BJ (cell line): Measurements from ENCODE around the gene KMT5C. TPM values are rescaled to one million over a fixed set of nuclear protein-coding genes. Genes with fewer than 3 reads are reported as not detected.
A peak's percentile ranks its signal among the peaks of the same experiment; 100 is the strongest.

Source experiments
- CTCF ChIA-PET: fragments of 350-600 bp; formaldehyde crosslinking; extraction: SDS; loops from one replicate; lab custom pipeline; 2021; ENCODE audit warnings: antibody characterized with exemption, inconsistent platforms; lab: Yijun Ruan, JAX
- POLR2A ChIA-PET: fragments of 300-600 bp; sonication (Branson Sonifier 250); formaldehyde crosslinking; extraction: SDS; loops from one replicate; lab custom pipeline; 2021; ENCODE audit warnings: antibody characterized with exemption; lab: Charles Lee
- DNase-seq: peaks from one replicate; pipeline ENCODE4 v3.0.0-alpha.2; 2011; ENCODE audit warnings: low read depth
- H3K27me3 ChIP-seq: 2 replicates; pipeline ENCODE4 v1.6.0; 2011; ENCODE audit warnings: low read length; ENCODE audit not compliant: control insufficient read depth, insufficient read depth
- H3K36me3 ChIP-seq: 2 replicates; pipeline ENCODE4 v1.5.1; 2011; ENCODE audit warnings: low read length; ENCODE audit not compliant: control insufficient read depth, insufficient read depth
- H3K4me3 ChIP-seq: 2 replicates; pipeline ENCODE4 v1.5.1; 2011; ENCODE audit warnings: low read depth, mild to moderate bottlenecking, control low read depth, low read length
- polyA plus RNA-seq: library from polyadenylated mRNA; depleted of rRNA; stranded (reverse); fragments of >200 nt; gene quantifications from 2 replicates; pipeline ENCODE4 v1.2.3, GENCODE V29; 2011
- TF ChIP-seq, protein P1 (sequence below): IDR thresholded peaks from 2 replicates; pipeline ENCODE4 v1.5.1; 2011; ENCODE audit warnings: low read depth, mild to moderate bottlenecking, control low read depth, inconsistent platforms, low read length, moderate library complexity; ENCODE audit not compliant: insufficient read depth

KMT5C gene
- polyA plus RNA-seq, 1 experiment: 6.4 TPM

DNA sequence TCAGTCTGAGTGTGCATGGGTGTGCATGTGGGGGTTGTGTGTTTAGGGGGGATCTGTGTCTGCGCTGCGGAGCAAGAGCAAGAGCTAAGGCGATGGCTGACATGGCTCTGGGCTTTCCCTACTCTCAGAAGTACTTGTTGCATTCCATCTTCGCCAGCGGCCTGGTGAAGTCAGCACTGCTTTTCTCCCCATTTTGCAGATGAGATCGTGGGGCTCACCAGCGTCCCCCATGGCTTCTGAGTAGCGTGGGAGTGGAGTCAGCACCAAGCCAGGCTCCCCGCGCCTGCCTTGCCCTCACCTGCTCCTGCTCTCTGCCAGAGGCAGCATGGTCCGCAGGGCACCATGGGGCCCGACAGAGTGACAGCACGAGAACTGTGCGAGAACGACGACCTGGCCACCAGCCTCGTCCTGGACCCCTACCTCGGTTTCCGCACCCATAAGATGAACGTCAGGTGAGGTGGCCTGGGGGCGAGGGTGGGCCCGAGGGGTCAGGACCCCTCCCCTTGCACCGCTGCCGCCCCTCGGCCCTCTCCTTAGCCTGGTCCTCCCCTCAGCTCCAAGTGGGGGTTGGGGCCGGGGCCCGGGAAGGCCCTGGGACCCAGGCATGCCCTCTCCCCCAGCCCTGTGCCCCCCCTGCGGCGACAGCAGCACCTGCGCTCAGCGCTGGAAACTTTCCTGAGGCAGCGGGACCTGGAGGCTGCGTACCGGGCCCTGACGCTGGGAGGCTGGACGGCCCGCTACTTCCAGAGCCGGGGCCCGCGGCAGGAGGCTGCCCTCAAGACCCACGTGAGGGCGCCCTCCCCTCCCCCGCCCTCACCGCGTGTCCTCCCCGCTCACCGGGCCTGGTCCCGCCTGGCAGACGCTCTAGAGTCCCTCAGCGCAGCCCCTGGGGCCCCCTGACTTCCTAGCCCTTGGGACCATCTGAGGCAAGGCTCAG is 2.2 kb downstream of the KMT5C start:
- TF ChIP-seq, protein P1, sequence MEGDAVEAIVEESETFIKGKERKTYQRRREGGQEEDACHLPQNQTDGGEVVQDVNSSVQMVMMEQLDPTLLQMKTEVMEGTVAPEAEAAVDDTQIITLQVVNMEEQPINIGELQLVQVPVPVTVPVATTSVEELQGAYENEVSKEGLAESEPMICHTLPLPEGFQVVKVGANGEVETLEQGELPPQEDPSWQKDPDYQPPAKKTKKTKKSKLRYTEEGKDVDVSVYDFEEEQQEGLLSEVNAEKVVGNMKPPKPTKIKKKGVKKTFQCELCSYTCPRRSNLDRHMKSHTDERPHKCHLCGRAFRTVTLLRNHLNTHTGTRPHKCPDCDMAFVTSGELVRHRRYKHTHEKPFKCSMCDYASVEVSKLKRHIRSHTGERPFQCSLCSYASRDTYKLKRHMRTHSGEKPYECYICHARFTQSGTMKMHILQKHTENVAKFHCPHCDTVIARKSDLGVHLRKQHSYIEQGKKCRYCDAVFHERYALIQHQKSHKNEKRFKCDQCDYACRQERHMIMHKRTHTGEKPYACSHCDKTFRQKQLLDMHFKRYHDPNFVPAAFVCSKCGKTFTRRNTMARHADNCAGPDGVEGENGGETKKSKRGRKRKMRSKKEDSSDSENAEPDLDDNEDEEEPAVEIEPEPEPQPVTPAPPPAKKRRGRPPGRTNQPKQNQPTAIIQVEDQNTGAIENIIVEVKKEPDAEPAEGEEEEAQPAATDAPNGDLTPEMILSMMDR: no peak
- no peak overlapping the region for H3K4me3 ChIP-seq
- CTCF ChIA-PET: no interaction called here
- no peaks in the 10 kb centered on the region for H3K27me3 ChIP-seq
- peaks cover 17% of the 10 kb centered on the region for H3K36me3 ChIP-seq
- POLR2A ChIA-PET: no interaction called here
- no peak for DNase-seq

DNA sequence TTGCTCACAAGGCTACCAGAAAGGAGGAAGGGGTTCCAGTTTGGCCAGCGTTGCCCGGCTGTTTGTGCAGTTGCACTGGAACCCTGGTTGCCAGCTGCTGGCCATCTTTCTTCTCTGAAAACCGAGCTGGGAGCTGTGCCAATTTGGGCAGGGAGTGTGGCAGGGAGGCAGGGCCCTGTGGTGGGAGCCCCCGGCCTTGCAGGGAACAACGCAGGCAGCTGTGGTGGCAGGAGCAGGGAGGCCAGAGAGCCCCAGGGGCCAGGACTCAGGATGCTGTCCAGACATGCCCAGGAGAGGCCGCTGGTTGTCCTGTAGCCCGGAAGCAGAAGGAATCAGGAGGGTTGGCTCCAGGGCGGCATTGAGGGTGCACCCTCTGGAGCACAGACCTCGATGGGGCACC is 4.8 kb downstream of the KMT5C start:
- H3K27me3 ChIP-seq: no peaks in the 10 kb centered on the region
- ChIA-PET CTCF (interaction anchor here (1.0 to 1.3 kb wide), 2 partner anchors 12 to 20 kb away, joined by 3 read pairs; no protein-coding TSS in a partner anchor), POLR2A (interaction anchor here (0.6 kb wide), 1 partner anchor 21 kb away, joined by 9 read pairs; no protein-coding TSS in a partner anchor)
- H3K36me3 ChIP-seq: peaks cover 18% of the 10 kb centered on the region
- no peak overlapping the region for H3K4me3 ChIP-seq
- DNase-seq: no peak
- TF ChIP-seq, protein P1: 0 out of 2 replicates have a peak, but pooled peaks have one; percentile 4

DNA sequence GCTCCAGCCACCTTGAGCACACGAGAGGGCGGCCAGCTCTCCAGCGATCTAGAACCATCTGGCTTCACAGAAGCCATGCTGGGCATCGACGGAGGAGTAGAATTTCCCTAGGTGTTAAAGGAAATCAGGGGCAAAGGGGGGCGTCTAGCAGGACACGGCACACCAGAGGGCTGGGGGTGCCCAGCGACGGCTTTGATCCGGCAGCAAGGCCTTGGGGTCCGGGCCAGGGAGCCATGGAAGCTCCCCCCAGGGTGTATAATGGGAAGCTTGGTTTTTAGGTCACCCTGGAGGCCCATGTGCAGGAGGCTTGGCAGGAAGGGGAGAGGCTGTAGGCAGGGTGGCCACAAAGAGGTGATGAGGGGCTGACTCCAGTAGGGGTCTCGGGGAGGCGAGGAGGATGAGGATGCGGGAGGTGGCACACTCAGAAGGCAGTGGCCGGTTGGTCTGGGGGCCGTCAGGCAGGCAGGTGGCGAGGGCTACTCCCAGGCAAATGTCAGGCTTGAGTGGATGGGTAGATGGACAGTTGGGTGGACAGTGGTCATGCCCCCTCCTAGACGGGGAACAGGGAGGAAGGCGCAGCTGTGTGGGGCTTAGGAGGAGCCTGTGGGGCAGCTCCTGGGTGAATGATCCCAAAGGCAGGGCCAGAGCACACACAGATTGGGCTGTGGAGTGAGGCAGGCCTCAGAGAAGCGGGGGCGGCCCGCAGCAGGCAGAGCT is 5.6 kb downstream of the KMT5C start:
- POLR2A ChIA-PET: interaction anchor here (0.6 kb wide), 1 partner anchor 22 kb away, joined by 9 read pairs; no protein-coding TSS in a partner anchor
- no peak for DNase-seq
- TF ChIP-seq, protein P1: no peak
- H3K27me3 ChIP-seq: no peaks in the 10 kb centered on the region
- CTCF ChIA-PET: interaction anchor here (1.3 kb wide), 1 partner anchor 13 kb away, joined by 3 read pairs; no protein-coding TSS in a partner anchor
- no peak overlapping the region for H3K4me3 ChIP-seq
- H3K36me3 ChIP-seq: peaks cover 18% of the 10 kb centered on the region

DNA sequence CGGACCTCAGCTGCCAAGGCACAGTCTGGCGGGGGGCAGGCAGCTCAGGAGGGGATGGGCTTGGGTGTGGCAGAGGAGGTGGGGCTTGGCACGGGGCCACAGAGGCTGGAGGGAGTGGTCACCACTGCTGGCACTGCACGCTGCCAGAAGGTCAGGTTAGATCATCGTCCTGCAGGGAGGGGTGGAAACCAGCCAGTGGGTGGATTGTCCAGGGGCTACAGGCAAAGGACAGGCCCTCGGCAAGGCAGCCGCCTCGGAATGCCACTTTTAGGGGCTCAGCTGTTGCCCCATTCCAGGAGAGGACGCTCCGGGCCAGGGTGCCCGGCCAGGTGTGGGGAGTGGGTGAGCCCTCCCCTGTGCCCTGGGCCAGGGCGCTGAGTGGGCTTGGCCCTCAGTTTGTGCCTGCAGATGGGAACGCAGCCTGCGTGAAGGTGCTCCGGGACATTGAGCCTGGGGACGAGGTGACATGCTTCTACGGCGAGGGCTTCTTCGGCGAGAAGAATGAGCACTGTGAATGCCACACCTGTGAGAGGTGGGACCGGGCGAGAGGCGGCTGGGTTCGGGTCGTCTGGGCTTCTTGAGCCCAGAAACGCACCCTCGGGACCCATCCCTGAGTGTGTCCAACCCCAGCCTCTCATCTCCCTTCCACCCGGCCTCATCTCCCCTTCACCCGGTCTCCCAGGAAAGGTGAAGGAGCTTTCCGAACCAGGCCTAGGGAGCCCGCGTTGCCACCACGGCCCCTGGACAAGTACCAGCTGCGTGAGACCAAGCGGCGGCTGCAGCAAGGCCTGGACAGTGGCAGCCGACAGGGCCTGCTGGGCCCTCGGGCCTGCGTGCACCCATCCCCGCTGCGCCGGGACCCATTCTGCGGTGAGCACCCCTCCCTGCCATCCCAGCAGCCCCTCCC is 6.4 kb downstream of the KMT5C start:
- ChIA-PET POLR2A (no interaction called here), CTCF (no interaction called here)
- no peaks in the 10 kb centered on the region for H3K27me3 ChIP-seq
- TF ChIP-seq, protein P1: no peak
- H3K4me3 ChIP-seq: no peak overlapping the region
- no peak for DNase-seq
- H3K36me3 ChIP-seq: peaks cover 18% of the 10 kb centered on the region
